ENCODE measurements around the gene TMED7. TPM values are rescaled to one million over a fixed set of nuclear protein-coding genes. Genes with fewer than 3 reads are reported as not detected.
A peak's percentile ranks its signal among the peaks of the same experiment; 100 is the strongest.

TMED7 gene
- total RNA-seq, 1 experiment from 2014 or later = 96.1 TPM

GRCh38 chr5:115666023-115666422 is 40.2 kb upstream of the TMED7 start:
- BruUV-seq (replicated peaks) = no TSS peak

GRCh38 chr5:115661563-115661962 is 35.7 kb upstream of the TMED7 start:
- POLR2A ChIA-PET = no interaction called here
- no peaks in the 10 kb centered on the region for H3K27me3 Mint-ChIP-seq (ENCODE audit: insufficient read depth, unreplicated experiment)
- CTCF ChIA-PET = interaction anchor here (0.6 to 1.1 kb wide), 2 partner anchors 371 to 1520 kb away, joined by 4 read pairs; no protein-coding TSS in a partner anchor
- TF ChIP-seq, protein P1, sequence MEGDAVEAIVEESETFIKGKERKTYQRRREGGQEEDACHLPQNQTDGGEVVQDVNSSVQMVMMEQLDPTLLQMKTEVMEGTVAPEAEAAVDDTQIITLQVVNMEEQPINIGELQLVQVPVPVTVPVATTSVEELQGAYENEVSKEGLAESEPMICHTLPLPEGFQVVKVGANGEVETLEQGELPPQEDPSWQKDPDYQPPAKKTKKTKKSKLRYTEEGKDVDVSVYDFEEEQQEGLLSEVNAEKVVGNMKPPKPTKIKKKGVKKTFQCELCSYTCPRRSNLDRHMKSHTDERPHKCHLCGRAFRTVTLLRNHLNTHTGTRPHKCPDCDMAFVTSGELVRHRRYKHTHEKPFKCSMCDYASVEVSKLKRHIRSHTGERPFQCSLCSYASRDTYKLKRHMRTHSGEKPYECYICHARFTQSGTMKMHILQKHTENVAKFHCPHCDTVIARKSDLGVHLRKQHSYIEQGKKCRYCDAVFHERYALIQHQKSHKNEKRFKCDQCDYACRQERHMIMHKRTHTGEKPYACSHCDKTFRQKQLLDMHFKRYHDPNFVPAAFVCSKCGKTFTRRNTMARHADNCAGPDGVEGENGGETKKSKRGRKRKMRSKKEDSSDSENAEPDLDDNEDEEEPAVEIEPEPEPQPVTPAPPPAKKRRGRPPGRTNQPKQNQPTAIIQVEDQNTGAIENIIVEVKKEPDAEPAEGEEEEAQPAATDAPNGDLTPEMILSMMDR (IDR thresholded peaks at IDR 0.05; ENCODE audit: unreplicated experiment) = no peak
- BruUV-seq (replicated peaks) = no TSS peak
- no peak overlapping the region for H3K4me3 Mint-ChIP-seq (ENCODE audit: unreplicated experiment)
- no peak for DNase-seq (ENCODE audit: unreplicated experiment)
- peaks cover 18% of the 10 kb centered on the region for H3K9me3 Mint-ChIP-seq (ENCODE audit: unreplicated experiment)
- no peaks in the 10 kb centered on the region for H3K36me3 Mint-ChIP-seq (ENCODE audit: insufficient read depth, unreplicated experiment)
- intact Hi-C loops (cut with micrococcal nuclease) = no loop called here
- no peak overlapping the region for H3K27ac Mint-ChIP-seq (ENCODE audit: low read depth, unreplicated experiment)
- H3K4me1 Mint-ChIP-seq (ENCODE audit: insufficient read depth, unreplicated experiment) = peaks cover 17% of the 10 kb centered on the region

More at GRCh38 chr5:115666023-115666422, 40.2 kb upstream of the TMED7 start:
- CTCF ChIA-PET = interaction anchor here (0.6 to 1.1 kb wide), 3 partner anchors 31 to 376 kb away, joined by 3 to 4 read pairs (median 3); no protein-coding TSS in a partner anchor
- intact Hi-C loops (cut with micrococcal nuclease) = no loop called here
- Mint-ChIP-seq H3K36me3 (ENCODE audit: insufficient read depth, unreplicated experiment) (no peaks in the 10 kb centered on the region), H3K9me3 (ENCODE audit: unreplicated experiment) (peaks cover 33% of the 10 kb centered on the region), H3K27ac (ENCODE audit: low read depth, unreplicated experiment) (peak overlapping the region; percentile 25), H3K27me3 (ENCODE audit: insufficient read depth, unreplicated experiment) (no peaks in the 10 kb centered on the region), H3K4me3 (ENCODE audit: unreplicated experiment) (no peak overlapping the region), H3K4me1 (ENCODE audit: insufficient read depth, unreplicated experiment) (no peaks in the 10 kb centered on the region)
- POLR2A ChIA-PET = no interaction called here
- TF ChIP-seq, protein P1 (IDR thresholded peaks at IDR 0.05; ENCODE audit: unreplicated experiment) = no peak
- DNase-seq (ENCODE audit: unreplicated experiment) = no peak

DNA sequence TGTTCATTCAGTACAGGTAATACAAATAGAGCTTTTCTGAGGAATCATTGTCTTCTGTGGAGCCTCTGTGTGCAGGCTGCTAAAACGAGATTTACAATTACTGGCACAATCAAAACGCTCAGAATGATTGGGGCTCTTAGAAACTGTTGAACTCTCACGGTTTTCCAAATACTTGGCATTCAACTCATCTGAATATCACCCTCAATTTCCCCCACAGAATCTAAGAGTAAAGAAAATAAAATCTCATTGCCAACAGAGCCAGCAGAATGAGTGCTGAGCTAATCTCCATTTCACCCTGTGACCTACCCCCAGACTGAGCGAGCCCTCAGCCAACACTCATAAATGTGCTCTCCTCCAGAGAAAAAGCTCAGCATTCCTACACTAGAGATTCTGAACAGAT is 35.3 kb upstream of the TMED7 start:
- H3K4me1 Mint-ChIP-seq (ENCODE audit: insufficient read depth, unreplicated experiment) = peaks cover 18% of the 10 kb centered on the region
- TF ChIP-seq, protein P1 (IDR thresholded peaks at IDR 0.05; ENCODE audit: unreplicated experiment) = no peak
- peaks cover 13% of the 10 kb centered on the region for H3K9me3 Mint-ChIP-seq (ENCODE audit: unreplicated experiment)
- intact Hi-C loops (cut with micrococcal nuclease) = no loop called here
- no peaks in the 10 kb centered on the region for H3K27me3 Mint-ChIP-seq (ENCODE audit: insufficient read depth, unreplicated experiment)
- BruUV-seq (replicated peaks) = no TSS peak
- DNase-seq (ENCODE audit: unreplicated experiment) = no peak
- no peak overlapping the region for H3K4me3 Mint-ChIP-seq (ENCODE audit: unreplicated experiment)
- ChIA-PET POLR2A (no interaction called here), CTCF (interaction anchor here (1.1 kb wide), 1 partner anchor 372 kb away, joined by 4 read pairs; no protein-coding TSS in a partner anchor)
- no peak overlapping the region for H3K27ac Mint-ChIP-seq (ENCODE audit: low read depth, unreplicated experiment)
- H3K36me3 Mint-ChIP-seq (ENCODE audit: insufficient read depth, unreplicated experiment) = no peaks in the 10 kb centered on the region

DNA sequence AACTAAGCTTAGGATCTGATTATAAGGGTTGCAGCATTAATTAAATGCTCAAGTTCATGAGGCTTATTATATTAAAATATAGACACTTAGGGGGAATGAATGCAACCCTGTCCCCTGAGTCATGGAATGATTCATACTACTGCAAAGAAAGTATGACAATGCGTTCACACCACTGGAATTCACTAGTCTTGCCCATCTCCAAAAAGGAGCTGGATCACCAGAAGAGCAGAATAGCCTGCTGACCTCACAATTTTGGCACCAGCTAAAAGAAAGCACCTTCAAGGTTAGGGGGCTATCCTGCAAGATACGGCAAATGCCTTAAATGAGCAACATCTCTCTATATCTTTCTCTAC is 32.0 kb upstream of the TMED7 start:
- CTCF ChIA-PET = interaction anchor here (1.0 to 1.2 kb wide), 2 partner anchors 21 to 22 kb away, joined by 3 to 5 read pairs; no protein-coding TSS in a partner anchor
- POLR2A ChIA-PET = interaction anchor here (1.2 kb wide), 1 partner anchor 128 kb away, joined by 3 read pairs; no protein-coding TSS in a partner anchor
- Mint-ChIP-seq H3K4me3 (ENCODE audit: unreplicated experiment) (no peak overlapping the region), H3K9me3 (ENCODE audit: unreplicated experiment) (peaks cover 10% of the 10 kb centered on the region), H3K27ac (ENCODE audit: low read depth, unreplicated experiment) (peak overlapping the region; percentile 33), H3K4me1 (ENCODE audit: insufficient read depth, unreplicated experiment) (peaks cover 18% of the 10 kb centered on the region), H3K27me3 (ENCODE audit: insufficient read depth, unreplicated experiment) (no peaks in the 10 kb centered on the region), H3K36me3 (ENCODE audit: insufficient read depth, unreplicated experiment) (no peaks in the 10 kb centered on the region)
- peak; percentile 72 for DNase-seq (ENCODE audit: unreplicated experiment)
- TF ChIP-seq, protein P1 (IDR thresholded peaks at IDR 0.05; ENCODE audit: unreplicated experiment) = no peak
- no TSS peak for BruUV-seq (replicated peaks)
- intact Hi-C loops (cut with micrococcal nuclease) = no loop called here

Measured in MCF 10A (cell line).